ENCODE results near the gene CDK1.

Gene CDK1

GRCh38 chr10:60757420-60757895 is 20.8 kb upstream of the CDK1 start:
- no peak overlapping the region for H3K9ac ChIP-seq (ENCODE audit: low read length)
- no peak for TF ChIP-seq EZH2 (IDR thresholded peaks at IDR 0.05; ENCODE audit: borderline replicate concordance, low read length)
- TF ChIP-seq, protein P1, sequence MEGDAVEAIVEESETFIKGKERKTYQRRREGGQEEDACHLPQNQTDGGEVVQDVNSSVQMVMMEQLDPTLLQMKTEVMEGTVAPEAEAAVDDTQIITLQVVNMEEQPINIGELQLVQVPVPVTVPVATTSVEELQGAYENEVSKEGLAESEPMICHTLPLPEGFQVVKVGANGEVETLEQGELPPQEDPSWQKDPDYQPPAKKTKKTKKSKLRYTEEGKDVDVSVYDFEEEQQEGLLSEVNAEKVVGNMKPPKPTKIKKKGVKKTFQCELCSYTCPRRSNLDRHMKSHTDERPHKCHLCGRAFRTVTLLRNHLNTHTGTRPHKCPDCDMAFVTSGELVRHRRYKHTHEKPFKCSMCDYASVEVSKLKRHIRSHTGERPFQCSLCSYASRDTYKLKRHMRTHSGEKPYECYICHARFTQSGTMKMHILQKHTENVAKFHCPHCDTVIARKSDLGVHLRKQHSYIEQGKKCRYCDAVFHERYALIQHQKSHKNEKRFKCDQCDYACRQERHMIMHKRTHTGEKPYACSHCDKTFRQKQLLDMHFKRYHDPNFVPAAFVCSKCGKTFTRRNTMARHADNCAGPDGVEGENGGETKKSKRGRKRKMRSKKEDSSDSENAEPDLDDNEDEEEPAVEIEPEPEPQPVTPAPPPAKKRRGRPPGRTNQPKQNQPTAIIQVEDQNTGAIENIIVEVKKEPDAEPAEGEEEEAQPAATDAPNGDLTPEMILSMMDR (IDR thresholded peaks at IDR 0.05; ENCODE audit: low read length), result no peak
- H3K4me1 ChIP-seq (ENCODE audit: insufficient read depth, low read length, severe bottlenecking), result no peaks in the 10 kb centered on the region
- H3K79me2 ChIP-seq (ENCODE audit: insufficient read depth, low read length), result no peaks in the 10 kb centered on the region
- no peak overlapping the region for H2AFZ ChIP-seq (ENCODE audit: low read length)
- H3K4me2 ChIP-seq (ENCODE audit: low read length), result no peak overlapping the region
- H3F3A ChIP-seq (ENCODE audit: insufficient read depth, low read length), result no peaks in the 10 kb centered on the region
- no peaks in the 10 kb centered on the region for H3K9me3 ChIP-seq (ENCODE audit: low read length)
- no peak overlapping the region for H3K27ac ChIP-seq (ENCODE audit: low read depth, low read length, poor library complexity, severe bottlenecking)
- H4K20me1 ChIP-seq (ENCODE audit: insufficient read depth, low read length), result no peaks in the 10 kb centered on the region
- no peak overlapping the region for H3K4me3 ChIP-seq (ENCODE audit: low read depth, low read length, poor library complexity, severe bottlenecking)
- H3K27me3 ChIP-seq (ENCODE audit: insufficient read depth, low read length), result no peaks in the 10 kb centered on the region
- H3K9me2 ChIP-seq (ENCODE audit: low read depth, low read length), result no peaks in the 10 kb centered on the region
- H3K36me3 ChIP-seq (ENCODE audit: insufficient read depth, low read length), result no peaks in the 10 kb centered on the region

- no peak overlapping the region for H3K9ac ChIP-seq (ENCODE audit: low read length)
- no peak for TF ChIP-seq EZH2 (IDR thresholded peaks at IDR 0.05; ENCODE audit: borderline replicate concordance, low read length)
- TF ChIP-seq, protein P1 (IDR thresholded peaks at IDR 0.05; ENCODE audit: low read length), result no peak
- H3K4me1 ChIP-seq (ENCODE audit: insufficient read depth, low read length, severe bottlenecking), result no peaks in the 10 kb centered on the region
- no peak overlapping the region for H3K27ac ChIP-seq (ENCODE audit: low read depth, low read length, poor library complexity, severe bottlenecking)
- H3K4me3 ChIP-seq (ENCODE audit: low read depth, low read length, poor library complexity, severe bottlenecking), result no peak overlapping the region
- H4K20me1 ChIP-seq (ENCODE audit: insufficient read depth, low read length), result no peaks in the 10 kb centered on the region
- H3K79me2 ChIP-seq (ENCODE audit: insufficient read depth, low read length), result no peaks in the 10 kb centered on the region
- no peaks in the 10 kb centered on the region for H3K36me3 ChIP-seq (ENCODE audit: insufficient read depth, low read length)
- no peak overlapping the region for H2AFZ ChIP-seq (ENCODE audit: low read length)
- H3K9me3 ChIP-seq (ENCODE audit: low read length), result no peaks in the 10 kb centered on the region
- no peaks in the 10 kb centered on the region for H3K27me3 ChIP-seq (ENCODE audit: insufficient read depth, low read length)
- no peaks in the 10 kb centered on the region for H3F3A ChIP-seq (ENCODE audit: insufficient read depth, low read length)
- H3K9me2 ChIP-seq (ENCODE audit: low read depth, low read length), result no peaks in the 10 kb centered on the region
- H3K4me2 ChIP-seq (ENCODE audit: low read length), result no peak overlapping the region
Measured at GRCh38 chr10:60759181-60759580, 19.1 kb upstream of the CDK1 start.

- no peaks in the 10 kb centered on the region for H4K20me1 ChIP-seq (ENCODE audit: insufficient read depth, low read length)
- H3K9ac ChIP-seq (ENCODE audit: low read length), result no peak overlapping the region
- no peaks in the 10 kb centered on the region for H3K27me3 ChIP-seq (ENCODE audit: insufficient read depth, low read length)
- no peaks in the 10 kb centered on the region for H3K9me2 ChIP-seq (ENCODE audit: low read depth, low read length)
- H3K79me2 ChIP-seq (ENCODE audit: insufficient read depth, low read length), result no peaks in the 10 kb centered on the region
- H2AFZ ChIP-seq (ENCODE audit: low read length), result no peak overlapping the region
- no peak overlapping the region for H3K27ac ChIP-seq (ENCODE audit: low read depth, low read length, poor library complexity, severe bottlenecking)
- TF ChIP-seq EZH2 (IDR thresholded peaks at IDR 0.05; ENCODE audit: borderline replicate concordance, low read length), result no peak
- TF ChIP-seq, protein P1 (IDR thresholded peaks at IDR 0.05; ENCODE audit: low read length), result no peak
- no peak overlapping the region for H3K4me3 ChIP-seq (ENCODE audit: low read depth, low read length, poor library complexity, severe bottlenecking)
- no peaks in the 10 kb centered on the region for H3K36me3 ChIP-seq (ENCODE audit: insufficient read depth, low read length)
- H3F3A ChIP-seq (ENCODE audit: insufficient read depth, low read length), result no peaks in the 10 kb centered on the region
- H3K4me1 ChIP-seq (ENCODE audit: insufficient read depth, low read length, severe bottlenecking), result no peaks in the 10 kb centered on the region
- no peak overlapping the region for H3K4me2 ChIP-seq (ENCODE audit: low read length)
- no peaks in the 10 kb centered on the region for H3K9me3 ChIP-seq (ENCODE audit: low read length)
Measured at GRCh38 chr10:60760711-60761210, 17.5 kb upstream of the CDK1 start.
